ENCODE results near the gene NBEA.
"Not testable (repeated sequence)": the region's sequence is repeated elsewhere in the genome, so short reads cannot be mapped to it uniquely, and the experiment has no call there.

Gene NBEA

DNA sequence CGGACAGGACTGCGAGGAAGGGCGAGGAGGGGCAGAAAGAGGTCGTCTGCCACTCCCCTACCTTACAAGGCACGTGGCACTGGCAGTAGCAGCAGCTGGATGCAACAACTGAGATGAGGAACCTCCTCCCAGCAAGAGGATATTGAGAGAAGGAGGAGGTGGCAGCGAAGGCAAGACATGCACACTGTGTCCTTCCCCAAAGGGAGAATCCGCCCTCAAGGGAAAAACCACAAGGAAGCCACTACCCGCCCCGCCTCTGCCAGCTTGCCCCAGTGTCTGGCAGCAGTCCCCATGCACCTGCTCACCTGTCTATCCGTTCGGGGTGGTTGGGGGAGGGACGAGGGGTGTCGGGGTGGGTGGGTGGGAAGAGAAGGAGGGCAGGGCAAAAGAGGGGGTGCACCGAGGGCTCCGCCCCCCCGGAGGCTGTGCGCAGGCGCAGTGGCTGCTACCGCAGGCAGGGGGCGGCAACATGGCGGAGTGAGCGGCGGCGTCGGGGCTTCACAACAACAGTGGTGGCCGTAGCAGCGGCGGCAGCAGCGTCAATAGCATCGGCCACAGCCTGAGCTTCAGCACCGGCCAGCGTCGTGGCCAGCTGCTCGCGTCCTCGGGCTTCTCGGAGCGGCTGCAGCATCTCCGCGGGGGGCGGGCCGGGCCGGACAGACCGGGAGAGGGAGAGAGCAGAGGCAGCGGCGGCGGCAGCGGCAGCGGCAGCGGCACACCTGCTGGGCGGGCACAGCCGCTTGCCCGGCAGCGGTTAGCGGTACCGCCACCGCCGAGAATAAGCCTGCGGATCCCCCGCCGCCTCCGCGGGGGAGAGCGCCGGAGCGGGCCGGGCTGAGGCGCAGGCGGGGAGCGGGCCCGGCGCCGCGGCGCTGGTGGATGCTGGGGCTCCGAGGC lies at the start of gene NBEA:
Gene NBEA (plus strand): TSS at position 436 of the 897 bp plus-strand sequence. CDS start 551 bp downstream, outside the sequence.
- DNase-seq: peak; percentile 61

DNA sequence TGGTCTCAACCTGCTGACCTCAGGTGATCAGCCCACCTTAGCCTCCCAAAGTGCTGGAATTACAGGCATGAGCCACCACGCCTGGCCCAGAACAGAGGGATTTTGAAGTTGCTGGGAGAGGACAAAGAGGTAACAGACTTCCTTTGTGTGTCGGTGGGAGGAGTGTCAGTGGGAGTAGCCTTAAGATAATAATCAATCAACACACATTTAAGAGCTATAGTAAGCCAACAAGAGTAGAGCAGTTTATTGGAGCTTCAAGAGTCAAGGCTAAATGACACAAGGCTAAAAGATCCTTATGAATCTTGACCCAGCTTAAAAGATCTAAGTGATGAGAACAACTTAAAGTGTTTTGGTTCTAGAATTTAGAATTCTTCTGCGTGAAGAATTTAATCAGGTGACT lies 47.3 kb upstream of the NBEA start:
- DNase-seq: no peak

DNA sequence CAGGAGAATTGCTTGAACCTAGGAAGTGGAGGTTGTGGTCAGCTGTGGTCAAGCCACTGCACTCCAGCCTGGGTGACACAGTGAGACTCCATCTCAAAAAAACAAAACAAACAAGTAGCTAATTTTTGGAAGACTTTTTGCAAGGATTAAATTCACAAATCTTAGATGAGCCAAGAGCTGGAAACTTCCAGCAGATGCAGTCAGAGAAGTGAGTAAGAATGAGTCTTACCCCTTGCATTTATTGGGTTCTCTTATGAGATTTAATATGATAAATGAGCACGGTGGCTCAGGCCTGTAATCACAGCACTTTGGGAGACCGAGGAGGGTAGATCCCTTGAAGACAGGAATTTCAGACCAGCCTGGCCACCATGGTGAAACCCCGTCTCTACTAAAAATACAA lies 44.9 kb upstream of the NBEA start:
- no peak for DNase-seq

- no peak for DNase-seq
Measured at GRCh38 chr13:34899888-34900287, 42.2 kb upstream of the NBEA start.

DNA sequence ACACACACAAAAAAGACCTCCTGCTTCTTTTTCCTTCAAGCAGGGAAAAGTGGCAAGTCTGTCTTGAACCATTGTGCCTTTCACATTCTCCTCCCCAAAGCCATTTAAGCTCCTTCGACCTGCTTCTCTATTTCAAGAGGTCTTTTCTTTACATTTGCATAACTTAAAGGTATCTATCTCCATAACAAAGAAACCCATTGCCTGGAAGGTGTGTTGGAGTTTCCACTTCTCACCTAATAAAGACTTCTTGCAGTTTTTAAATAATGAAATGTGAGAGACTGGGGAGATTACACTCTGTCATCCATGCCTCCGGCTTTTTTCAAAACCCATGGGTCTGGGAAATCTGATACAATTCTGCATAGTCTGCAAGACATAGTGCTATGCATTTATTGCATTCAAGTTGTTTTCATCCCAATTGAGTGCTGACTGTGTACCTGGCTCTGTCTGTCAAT lies 41.8 kb upstream of the NBEA start:
- DNase-seq: no peak

- DNase-seq: no peak
Measured at GRCh38 chr13:34901572-34901971, 40.5 kb upstream of the NBEA start.

DNA sequence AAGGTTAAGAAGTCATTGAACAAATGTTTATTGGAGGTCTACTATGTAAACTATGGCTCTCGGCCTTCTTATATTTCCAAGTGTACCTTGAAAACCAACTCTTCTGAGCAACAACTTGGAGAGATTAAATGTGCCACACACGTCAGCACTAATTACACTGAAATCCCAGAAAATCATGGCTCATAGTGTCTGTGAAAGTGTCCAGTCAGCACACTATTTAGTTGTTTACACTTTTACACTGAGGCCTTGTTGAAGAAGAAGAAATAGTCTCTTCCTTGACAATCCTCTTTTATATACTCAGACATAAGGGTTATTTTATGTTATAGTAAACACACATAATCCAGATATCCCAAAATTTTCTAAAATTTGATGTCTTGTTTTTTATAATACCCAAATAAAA lies 30.9 kb upstream of the NBEA start:
- DNase-seq: no peak

- DNase-seq: peak; percentile 1
Measured at GRCh38 chr13:34913040-34913439, 29.0 kb upstream of the NBEA start.

GRCh38 chr13:34914416-34914815 lies 27.7 kb upstream of the NBEA start:
- DNase-seq: no peak

- peak; percentile 50 for DNase-seq
Measured at GRCh38 chr13:34926508-34926907, 15.6 kb upstream of the NBEA start.

- not testable (repeated sequence) for DNase-seq
Measured at GRCh38 chr13:34928676-34929075, 13.4 kb upstream of the NBEA start.

DNA sequence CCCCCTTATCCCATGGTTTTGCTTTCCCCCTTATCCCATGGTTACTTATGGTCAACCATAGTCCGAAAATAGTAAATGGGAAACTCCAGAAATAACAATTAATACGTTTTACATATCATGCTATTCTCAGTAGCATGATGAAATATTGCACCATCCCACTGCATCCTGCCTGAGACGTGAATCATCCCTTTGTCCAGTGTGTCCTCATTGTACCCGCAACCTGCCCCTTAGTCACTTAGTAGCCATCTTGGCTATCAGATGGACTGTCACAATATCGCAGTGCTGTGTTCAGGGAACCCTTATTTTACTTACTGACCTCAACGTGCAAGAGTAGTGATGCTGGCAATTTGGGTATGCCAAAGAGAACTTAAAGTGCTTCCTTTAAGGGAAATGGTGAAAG lies 10.5 kb upstream of the NBEA start:
- no peak for DNase-seq

DNA sequence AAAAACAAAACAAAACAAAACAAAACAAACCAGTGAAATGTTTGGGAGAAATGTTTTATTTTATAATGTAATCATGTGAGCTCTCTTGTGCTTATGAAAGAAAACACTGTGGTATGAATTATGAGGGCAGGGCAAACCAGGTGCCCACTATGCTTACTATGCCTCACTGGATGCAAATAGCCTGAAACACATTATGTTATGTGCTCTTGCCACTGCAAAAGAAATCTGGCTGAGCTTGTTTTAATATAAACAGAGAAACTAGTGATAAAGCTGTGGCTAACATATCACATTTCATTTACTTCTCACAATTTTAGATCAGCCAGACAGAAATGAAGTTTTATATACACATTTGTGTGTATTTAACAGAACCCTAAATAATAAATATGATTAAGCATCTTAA lies 8.7 kb upstream of the NBEA start:
- no peak for DNase-seq

GRCh38 chr13:34933786-34934185 lies 8.3 kb upstream of the NBEA start:
- no peak for DNase-seq

DNA sequence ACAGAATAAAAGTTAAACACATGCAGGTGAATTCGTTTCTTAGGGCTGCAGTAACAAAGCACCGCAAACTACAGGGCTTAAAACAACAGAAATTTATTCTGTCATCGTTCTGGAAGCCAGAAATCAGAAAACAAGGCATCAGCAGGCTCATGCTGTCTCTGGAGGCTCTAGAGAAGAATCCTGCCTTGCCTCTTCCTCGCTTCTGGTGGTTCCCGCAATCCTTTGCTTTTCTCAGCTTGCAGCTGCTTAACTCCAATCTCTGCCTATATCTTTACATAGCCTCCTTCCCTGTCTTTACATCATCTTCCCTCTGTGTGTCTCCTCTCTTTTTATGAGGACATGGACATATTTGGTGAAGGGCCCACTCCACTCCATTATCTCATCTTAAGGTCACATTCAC lies 6.2 kb upstream of the NBEA start:
- DNase-seq: no peak

- DNase-seq: no peak
Measured at GRCh38 chr13:34939771-34940170, 2.3 kb upstream of the NBEA start.

DNA sequence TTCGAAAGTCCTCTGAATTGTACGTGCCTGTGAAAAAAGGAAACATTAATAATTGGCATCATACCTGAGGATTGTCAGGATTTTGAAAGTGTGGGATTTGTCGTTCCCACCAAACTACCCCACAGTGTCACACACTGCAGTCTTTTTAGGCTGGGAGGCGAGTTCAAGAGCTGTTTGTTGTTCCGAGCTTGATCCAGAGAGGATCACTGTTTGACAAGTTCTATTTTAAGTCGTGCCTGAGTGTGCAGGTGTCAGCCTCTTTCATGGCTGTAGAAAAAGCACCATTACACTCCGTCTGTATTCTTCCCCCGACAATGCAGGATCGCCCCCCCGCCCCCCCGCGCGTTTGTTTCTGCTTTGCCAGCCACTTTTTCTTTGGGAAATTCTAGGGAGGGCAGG lies 635 bp upstream of the NBEA start:
- DNase-seq: no peak

DNA sequence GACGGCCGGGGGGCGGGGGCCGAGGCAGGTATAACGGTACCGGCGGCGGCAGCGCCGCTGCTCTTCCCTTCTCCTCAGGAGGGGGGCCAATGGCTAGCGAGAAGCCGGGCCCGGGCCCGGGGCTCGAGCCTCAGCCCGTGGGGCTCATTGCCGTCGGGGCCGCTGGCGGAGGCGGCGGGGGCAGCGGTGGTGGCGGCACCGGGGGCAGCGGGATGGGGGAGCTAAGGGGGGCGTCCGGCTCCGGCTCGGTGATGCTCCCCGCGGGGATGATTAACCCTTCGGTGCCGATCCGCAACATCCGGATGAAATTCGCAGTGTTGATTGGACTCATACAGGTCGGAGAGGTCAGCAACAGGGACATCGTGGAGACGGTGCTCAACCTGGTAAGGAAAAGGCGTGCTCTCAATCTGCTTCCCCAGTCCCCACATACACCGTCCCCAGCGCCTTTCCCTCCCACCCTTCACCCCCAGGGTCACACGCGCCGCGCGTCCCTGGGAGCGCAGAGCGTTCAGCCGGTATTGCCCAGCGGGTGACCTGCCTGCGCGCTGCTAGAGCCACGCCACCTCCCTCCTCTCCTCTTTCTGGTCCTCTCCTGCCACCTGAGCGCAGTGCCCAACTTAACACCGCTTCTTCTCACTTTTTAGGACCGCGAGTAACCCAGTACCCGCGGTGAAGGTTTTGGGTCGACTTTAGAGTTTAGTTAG lies 814 bp downstream of the NBEA start:
- no peak for DNase-seq

DNA sequence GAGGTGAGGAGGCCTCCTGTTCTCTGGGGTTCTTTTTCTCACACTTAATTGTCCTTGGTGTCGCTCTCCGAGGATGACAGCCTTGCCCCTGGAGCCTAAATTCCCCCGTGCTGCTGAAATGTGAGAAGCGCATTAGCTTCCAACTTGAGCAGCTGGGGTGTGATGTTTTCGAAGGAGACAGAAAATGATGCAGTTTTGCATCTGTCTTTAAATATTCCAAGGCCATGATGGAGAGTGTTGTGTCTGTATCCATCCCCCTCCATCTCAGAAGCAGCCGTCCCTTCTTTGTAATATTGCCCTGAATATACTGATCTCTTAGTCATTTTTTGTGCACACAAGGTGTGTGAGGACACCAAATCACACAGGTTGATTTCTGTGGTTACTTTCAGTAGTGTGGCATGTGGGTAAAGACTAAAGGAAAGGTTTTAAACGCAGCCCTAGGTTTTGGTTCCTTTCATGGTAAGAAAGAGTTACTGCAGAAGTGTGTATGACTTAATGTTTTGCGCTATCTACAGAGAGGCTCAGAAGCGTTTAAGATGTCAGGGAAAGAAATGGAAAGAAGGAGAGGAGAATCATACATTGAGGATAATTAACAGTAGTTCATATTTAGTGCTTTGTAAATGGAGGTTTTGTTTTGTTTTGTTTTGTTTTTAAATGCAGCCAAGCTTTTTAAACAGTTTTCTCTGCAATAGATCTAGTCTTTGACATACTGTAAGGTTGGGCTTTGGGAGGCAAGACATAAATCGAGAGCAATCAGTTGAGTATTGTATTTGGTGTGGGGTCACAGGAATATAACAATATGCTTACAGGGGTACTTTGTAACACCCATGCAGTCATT lies 1.6 kb downstream of the NBEA start:
- DNase-seq: no peak

DNA sequence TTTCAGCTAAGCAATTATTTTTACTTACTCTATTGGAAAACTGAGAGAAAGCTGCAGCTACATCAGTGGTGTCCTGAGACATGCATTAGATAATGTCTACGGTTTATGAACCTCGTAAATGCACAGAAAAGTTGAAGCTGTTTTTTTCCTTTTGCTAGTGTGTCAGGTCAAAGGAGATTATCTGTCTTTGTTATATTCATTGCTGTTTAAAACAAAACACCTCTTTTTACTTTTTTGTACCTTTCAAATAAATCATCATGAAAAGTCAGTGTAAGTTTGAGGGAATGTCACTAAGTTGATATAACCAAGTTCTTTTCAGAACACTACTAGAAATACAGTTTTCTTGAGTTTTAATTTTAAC lies 2.2 kb downstream of the NBEA start:
- DNase-seq: no peak

DNA sequence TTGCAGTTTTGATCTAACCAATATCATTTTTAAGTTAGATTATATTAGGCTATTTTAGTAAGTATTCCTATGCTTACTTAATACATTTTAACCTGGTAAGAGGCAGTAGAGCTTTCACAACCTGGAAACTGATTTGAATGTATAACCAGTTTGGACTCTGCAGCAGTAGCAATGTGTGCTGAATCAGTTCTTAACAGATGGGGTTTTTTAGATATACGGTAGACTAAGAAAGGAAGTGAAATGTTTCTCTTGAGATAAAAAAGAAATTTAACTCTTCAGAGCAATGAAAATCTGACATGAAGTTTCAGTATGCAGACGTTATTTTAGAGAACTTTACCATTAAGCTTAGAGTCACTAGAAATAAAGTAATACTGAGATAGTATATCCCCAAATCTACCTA lies 2.7 kb downstream of the NBEA start:
- DNase-seq: no peak

DNA sequence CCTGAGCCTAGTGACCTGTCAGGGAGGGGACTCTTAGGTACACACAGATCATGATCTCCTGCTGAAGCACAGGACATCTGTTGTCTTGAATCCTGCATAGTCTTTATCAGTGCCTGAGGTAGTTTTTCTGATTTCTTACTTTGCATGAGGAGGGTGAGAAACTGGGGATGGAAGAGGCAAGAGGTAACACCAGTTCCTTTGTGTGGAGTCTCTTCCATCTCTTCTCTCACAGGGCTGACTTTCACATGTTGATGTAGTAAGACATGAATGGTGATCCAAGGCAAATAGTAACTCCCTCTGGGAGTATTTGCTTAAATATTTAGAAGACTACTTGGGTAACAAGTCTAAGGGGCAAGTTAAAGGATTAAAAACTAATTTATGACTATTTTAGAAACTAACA lies 9.5 kb downstream of the NBEA start:
- DNase-seq: no peak

- no peak for DNase-seq
Measured at GRCh38 chr13:34959489-34959888, 17.4 kb downstream of the NBEA start.
